HG03439 (cell line): Measurements from ENCODE around the gene RETREG2.

Experiments used
- ATAC-seq: cut with Tn5 transposase; IDR thresholded peaks from one replicate; pipeline ENCODE4 v1.9.1; 2021; ENCODE audit warnings: mild to moderate bottlenecking, moderate library complexity; ENCODE audit not compliant: unreplicated experiment

The RETREG2 gene

GRCh38 chr2:219213486-219214071, 35.5 kb downstream of the RETREG2 start:
- no peak for ATAC-seq

GRCh38 chr2:219214141-219214540, 36.1 kb downstream of the RETREG2 start:
- ATAC-seq = no peak

- no peak for ATAC-seq
Measured at GRCh38 chr2:219214786-219215185, 36.7 kb downstream of the RETREG2 start.

DNA sequence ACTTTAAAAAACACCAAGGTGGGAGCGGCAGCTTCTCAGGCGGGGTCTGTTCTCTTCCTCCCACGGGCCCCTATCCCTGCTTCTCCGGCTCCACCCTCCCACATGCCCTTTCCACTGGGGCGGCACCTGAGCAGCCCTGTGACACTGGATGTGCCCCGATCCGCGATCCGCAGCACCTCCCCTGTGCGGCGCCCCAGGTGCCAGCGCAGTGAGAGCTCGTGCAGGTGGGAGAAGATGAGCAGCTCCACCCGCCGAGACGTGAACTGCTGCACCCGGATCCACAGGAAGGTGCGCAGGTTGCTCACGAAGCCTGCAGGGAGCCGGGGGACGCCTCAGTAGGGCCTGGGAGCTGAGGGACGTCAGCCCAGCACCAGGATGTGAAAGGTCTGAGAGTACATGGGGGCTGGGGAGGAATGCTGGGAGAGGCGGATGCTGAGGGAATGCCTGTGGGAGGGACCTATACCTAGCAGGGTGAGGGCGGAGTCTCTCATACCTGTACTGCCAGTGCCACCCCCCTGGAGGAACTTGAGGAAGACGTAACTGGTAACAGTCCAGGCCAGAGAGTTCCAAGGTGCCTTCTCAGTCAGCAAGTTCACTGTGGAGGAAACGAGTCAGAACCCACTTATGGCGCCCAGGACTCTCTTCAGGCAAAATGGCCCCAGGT, 37.9 kb downstream of the RETREG2 start:
- ATAC-seq = no peak

GRCh38 chr2:219216535-219216915, 38.5 kb downstream of the RETREG2 start:
- no peak for ATAC-seq

GRCh38 chr2:219218217-219218731, 40.2 kb downstream of the RETREG2 start:
- peak; percentile 18 for ATAC-seq

DNA sequence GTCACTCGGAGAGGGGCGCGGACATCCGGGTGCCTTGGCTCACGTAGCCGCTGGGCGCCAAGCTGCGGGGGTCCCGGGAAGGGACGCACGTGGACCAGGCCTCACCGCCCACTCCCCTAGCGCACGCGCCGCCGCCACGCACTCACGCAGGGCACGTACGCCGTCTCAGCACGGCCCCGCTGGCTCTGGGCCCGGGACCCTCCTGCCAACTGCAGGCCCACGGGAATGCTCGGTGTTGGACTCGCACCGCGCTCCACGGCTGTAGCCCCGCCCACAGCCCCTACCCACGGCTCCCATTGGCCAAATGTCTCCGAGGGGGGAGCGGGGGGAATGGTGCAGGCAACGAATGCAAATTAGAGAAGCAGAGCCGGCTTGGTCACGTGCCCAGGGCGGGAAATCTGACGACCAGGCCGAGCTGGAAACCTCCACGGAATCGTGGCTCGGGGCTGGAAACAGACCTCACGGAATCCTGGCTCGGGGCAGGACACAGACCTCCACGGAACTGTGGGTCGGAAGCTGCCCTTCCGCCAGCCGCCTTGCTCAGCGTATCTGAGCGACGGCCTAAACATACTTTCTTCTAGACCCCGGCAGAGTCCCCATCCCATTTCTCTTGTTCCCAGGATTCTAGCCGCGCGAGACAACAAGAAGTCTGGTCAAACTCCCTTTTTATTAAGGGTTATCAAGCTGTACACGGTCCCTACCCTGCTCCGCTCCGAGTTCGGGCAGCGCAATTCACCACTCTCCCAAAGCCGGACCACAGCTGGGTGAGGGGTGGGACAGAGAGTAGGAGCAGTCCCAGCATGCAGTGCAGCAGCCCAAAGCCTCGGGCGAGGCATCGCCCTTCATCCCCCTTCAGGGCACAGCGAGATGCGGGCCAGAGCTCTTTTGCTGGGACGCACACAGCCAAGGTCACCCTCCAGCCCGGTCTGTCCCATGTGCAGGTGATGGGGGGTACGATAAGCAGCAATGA, 40.9 kb downstream of the RETREG2 start, which contains the start of gene ABCB6:
TSS of gene ABCB6 (minus strand) at position 227 of the 970 bp plus-strand sequence. CDS start 285 bp downstream, outside the sequence.
- ATAC-seq = peak; percentile 67

DNA sequence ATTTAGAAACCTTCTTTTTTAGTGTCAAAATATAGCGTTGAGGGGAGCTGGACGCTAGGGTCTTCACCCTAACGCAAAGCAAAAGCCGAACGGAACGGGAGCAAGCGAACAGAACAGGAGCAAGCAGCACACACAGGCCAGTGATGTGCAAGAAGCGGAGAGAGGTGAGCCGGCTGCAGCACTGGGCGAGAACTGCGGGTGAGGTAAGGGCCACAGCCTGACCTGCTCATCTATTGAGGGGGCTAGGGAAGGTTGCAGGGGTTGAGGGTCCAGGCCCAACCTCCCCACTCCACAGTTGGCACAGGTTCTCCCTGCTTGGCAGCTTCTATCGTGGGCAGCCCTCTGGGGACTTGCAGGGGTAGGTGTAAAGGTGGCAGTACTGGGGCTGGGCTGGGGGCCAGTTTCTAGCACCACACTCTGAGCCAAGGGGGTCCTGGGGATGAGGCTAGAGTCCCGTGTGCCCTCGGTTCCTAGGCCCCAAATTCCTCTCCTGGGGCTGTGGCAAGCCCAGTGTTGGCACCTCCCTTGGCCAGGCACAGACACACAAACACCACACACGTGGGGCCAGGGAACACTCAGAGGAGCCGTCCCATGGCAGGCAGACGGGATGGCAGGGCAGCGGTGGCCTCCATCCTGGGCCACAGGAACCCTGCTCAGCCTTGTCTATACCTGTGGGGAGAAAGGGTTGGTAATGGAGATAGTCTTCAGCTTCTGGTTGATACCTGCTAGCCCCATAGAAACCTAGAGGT, 41.9 kb downstream of the RETREG2 start:
- no peak for ATAC-seq

GRCh38 chr2:219220652-219221402, 42.8 kb downstream of the RETREG2 start:
- no peak for ATAC-seq

DNA sequence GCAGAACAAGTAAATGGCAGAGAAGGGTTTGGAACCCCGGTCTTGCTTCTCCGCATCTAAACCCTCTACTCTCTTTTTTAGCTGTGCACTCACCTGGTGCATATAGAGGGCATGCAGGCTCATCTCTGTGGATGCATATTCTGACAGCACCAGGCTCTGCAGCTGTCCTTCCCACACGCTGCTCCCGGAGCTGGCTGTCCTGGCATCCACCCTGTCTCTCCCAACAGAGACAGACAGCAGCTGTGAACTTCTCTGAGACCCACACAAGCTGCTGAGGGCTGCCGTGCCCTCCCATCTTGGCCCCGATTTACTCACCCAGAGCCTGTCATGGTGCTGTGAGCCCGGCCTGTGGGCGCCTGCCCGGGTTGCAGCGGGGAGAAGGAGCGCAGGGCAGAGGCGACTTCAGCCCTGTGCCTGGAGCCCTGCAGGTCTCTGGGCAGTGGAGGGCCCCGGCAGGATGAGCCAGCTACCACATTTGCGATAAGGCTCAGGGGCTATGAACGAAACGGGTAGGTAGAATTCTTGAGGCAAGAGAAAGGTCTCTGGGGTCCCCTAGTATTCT, 44.0 kb downstream of the RETREG2 start:
- no peak for ATAC-seq

DNA sequence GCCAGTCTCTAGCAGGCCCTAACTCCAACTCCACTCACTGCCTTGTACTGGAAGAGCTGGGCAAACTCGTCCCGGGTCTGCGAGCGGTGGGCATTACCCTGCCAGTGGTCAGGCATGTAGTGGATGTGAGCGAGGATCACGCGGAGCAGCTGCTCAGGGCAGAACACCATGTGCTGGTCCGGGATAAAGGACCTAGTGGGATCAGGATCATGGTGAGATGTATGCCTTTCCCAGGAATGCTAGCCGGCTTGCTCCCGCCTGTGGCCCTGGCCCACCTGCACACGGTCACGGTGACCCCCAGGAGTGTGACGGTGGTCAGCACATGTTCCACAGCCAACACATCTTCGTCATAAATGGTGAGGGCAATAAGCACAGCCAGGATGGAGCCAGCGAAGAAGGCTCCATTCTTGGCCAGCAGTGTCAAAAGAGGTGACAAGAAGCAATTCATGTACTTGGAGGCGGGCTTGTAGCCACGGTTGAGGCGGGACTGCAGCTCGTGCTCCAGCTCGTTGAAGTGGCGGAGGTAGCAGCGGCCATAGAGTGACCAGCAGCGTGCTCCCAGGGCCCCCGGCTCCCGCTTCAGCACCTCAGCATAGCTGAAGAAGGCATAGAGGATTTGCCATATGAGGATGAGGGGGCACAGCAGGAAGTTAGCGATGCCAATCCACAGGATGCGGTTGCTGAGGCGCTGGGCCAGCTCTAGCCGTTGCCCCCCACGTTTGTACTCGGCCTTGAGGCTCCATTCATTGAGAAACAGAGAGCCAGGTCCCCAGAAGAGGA, 45.9 kb downstream of the RETREG2 start:
- no peak for ATAC-seq

DNA sequence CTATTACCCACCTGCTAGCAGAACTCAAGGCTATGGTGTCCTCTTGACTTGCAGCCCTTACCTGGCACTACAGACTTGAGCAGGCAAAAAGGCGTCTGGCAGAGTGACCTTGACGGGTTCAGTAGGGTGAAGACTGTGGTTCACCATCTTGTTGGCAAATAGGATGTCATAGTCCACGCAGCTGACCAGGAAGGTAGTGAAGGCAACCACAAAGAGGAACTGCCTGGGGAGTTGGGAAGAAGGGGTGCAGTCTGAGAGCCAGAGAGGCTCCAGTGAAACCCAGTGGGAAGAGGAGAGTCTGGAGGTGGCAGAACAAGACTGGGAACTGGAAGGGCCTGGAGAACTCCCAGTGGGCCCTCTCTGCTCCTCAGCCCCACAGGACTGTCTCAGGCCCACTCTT, 47.3 kb downstream of the RETREG2 start:
- ATAC-seq = no peak

- ATAC-seq = no peak
Measured at GRCh38 chr2:219228041-219228910, 50.2 kb downstream of the RETREG2 start.

GRCh38 chr2:219228911-219229304, 50.8 kb downstream of the RETREG2 start:
- ATAC-seq = peak; percentile 4

DNA sequence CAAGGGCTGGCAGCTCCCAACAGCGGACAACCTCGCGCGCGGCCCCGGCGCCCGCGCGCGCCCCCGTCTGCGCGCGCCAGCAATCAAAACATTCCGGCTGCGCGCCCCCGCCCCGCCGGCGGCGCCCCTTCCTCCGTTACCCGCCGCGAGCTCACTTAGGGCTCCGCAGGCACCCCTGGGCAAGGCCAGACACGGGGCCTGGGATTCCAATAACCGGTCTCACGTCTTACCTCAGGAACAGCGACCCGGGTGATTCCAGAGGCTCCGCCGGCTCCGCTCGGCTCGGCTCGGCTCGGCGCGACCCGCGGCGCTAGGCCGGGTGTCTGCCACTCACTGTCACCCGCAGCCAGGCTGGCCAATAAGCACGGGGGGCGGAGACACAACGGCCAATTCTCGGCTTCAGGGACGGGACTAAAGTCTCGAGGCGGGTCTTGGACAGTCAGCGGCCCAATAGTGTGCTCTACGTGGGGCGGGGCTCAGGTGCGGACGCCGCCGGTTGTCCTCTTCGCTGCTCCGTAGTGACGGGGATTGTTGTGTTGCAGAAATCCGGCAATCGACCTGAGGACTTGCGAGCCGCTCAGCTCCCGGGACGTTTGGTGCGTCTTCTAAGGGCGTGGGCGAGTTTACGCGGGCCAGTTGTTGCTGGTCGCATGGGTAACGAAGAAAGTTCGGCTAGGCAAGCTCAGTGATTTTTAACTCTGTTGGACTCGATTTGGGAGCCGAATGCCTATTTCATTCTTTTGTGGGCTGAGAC, 51.4 kb downstream of the RETREG2 start, which contains the start of the genes ANKZF1 and ATG9A:
TSS of gene ANKZF1 (plus strand) at position 502 of the 754 bp plus-strand sequence. CDS start 452 bp downstream, outside the sequence.
TSS of gene ATG9A (minus strand) at position 332 of the 754 bp plus-strand sequence. CDS start 1,612 bp downstream, outside the sequence.
- ATAC-seq = peak; percentile 92

DNA sequence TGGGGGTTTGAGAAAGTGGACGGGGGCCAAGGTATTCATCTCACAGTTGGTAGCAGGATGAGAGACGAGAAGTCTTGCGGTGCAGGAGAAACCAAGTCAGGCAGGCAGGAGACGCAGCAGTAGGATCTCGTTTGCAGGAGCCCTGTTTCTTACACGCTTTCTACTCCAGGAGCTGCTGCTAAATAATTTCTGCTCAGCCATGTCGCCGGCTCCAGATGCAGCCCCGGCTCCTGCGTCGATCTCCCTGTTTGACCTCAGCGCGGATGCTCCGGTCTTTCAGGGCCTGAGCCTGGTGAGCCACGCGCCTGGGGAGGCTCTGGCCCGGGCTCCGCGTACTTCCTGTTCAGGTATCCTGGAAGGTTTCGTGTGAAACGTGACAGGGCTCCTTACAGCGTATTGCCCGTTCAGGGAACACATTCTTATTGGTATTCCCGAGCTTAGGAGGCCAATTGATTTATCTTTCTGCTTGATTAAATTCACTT, 52.0 kb downstream of the RETREG2 start:
- peak; percentile 5 for ATAC-seq

GRCh38 chr2:219234331-219234730, 56.3 kb downstream of the RETREG2 start:
- ATAC-seq = no peak
